H1 (cell line): ENCODE measurements around the gene KIF25. TPM values are rescaled to one million over a fixed set of nuclear protein-coding genes. Genes with fewer than 3 reads are reported as not detected.

Experiments
- CTCF ChIA-PET: fragments of 300-600 bp; sonication (Branson Sonifier 250); formaldehyde crosslinking; loops from one replicate; lab custom pipeline; 2021; ENCODE audit not compliant: partially characterized antibody; lab: Charles Lee
- POLR2A ChIA-PET: fragments of 300-600 bp; sonication (Branson Sonifier 250); formaldehyde crosslinking; loops from one replicate; lab custom pipeline; 2021; ENCODE audit warnings: inconsistent platforms; ENCODE audit not compliant: partially characterized antibody; lab: Charles Lee
- DNase-seq, 2 experiments: peaks; one replicate each; pipeline versions ENCODE4 v3.0.0 to v3.0.0-alpha.2; 2010 to 2022; ENCODE audit warnings: low spot score in 2 of 2, low read depth in 1 of 2, mixed read lengths in 1 of 2
- FAIRE-seq: peaks from 2 replicates; lab custom pipeline; 2011; peaks lifted over from hg19 to GRCh38; lab: Jason Lieb, UNC
- H2AFZ ChIP-seq: 2 replicates; pipeline ENCODE4 v1.8.1; 2012; ENCODE audit warnings: low read length, inconsistent platforms
- H2AK5ac ChIP-seq: 2 replicates; pipeline ENCODE4 v1.6.1; 2013; ENCODE audit warnings: low read depth, low read length
- H2BK120ac ChIP-seq: replicated peaks from 2 replicates; pipeline ENCODE3; 2013; ENCODE audit warnings: low read depth, low read length, inconsistent platforms
- H2BK12ac ChIP-seq: 2 replicates; pipeline ENCODE4 v1.6.1; 2013; ENCODE audit warnings: low read depth, low read length
- H2BK15ac ChIP-seq: 2 replicates; pipeline ENCODE4 v1.6.1; 2013; ENCODE audit warnings: low read length
- H2BK20ac ChIP-seq: 2 replicates; pipeline ENCODE4 v1.6.1; 2013; ENCODE audit warnings: low read length
- H2BK5ac ChIP-seq: 2 replicates; pipeline ENCODE4 v1.6.1; 2013; ENCODE audit warnings: low read depth, low read length
- H3K14ac ChIP-seq: 2 replicates; pipeline ENCODE4 v1.6.1; 2013; ENCODE audit warnings: inconsistent platforms; ENCODE audit not compliant: insufficient read length
- H3K18ac ChIP-seq: 2 replicates; pipeline ENCODE4 v1.6.1; 2013; ENCODE audit warnings: low read length; ENCODE audit errors: extremely low read depth
- H3K23ac ChIP-seq: 2 replicates; pipeline ENCODE4 v1.6.1; 2013; ENCODE audit warnings: inconsistent platforms; ENCODE audit not compliant: insufficient read length
- H3K23me2 ChIP-seq: 2 replicates; pipeline ENCODE4 v1.6.1; 2013; ENCODE audit warnings: low read depth, low read length
- H3K27ac ChIP-seq: 2 replicates; pipeline ENCODE4 v1.6.1; 2011; ENCODE audit warnings: low read depth, low read length, inconsistent platforms
- H3K27me3 ChIP-seq, 4 experiments: replicated peaks in 1 of 4; 1 replicate in 1 of 4; 2 replicates in 3 of 4; pipeline versions ENCODE4 v1.6.1 to v1.8.1; 2011 to 2013; ENCODE audit warnings: low read length in 3 of 4, mild to moderate bottlenecking in 3 of 4, inconsistent platforms in 2 of 4, mixed read lengths in 2 of 4, moderate library complexity in 1 of 4; ENCODE audit not compliant: control insufficient read depth in 3 of 4, insufficient read depth in 3 of 4; ENCODE audit errors: extremely low read depth in 1 of 4
- H3K36me3 ChIP-seq, 4 experiments: 2 replicates each; pipeline versions ENCODE4 v1.6.1 to v1.8.1; 2011 to 2013; ENCODE audit warnings: mild to moderate bottlenecking in 4 of 4, low read length in 3 of 4, moderate library complexity in 2 of 4, control low read depth in 1 of 4, inconsistent platforms in 1 of 4; ENCODE audit not compliant: insufficient read depth in 4 of 4, control insufficient read depth in 2 of 4
- H3K4ac ChIP-seq: replicated peaks from 2 replicates; pipeline ENCODE3; 2013; ENCODE audit warnings: low read length, low read depth, mixed read lengths, inconsistent platforms; ENCODE audit not compliant: insufficient read length
- H3K4me1 ChIP-seq, 4 experiments: replicated peaks in 1 of 4; 1 replicate in 1 of 4; 2 replicates in 3 of 4; pipeline versions ENCODE4 v1.6.1 to v1.8.1; 2011 to 2013; ENCODE audit warnings: low read length in 3 of 4, inconsistent platforms in 2 of 4, mixed read lengths in 1 of 4; ENCODE audit not compliant: insufficient read depth in 4 of 4, control insufficient read depth in 3 of 4
- H3K4me2 ChIP-seq, 2 experiments: 2 replicates each; pipeline versions ENCODE4 v1.6.1 to v1.8.1; 2011 to 2013; ENCODE audit warnings: low read depth in 2 of 2, low read length in 2 of 2, control low read depth in 1 of 2, inconsistent platforms in 1 of 2, mild to moderate bottlenecking in 1 of 2; ENCODE audit not compliant: insufficient read depth in 1 of 2
- H3K4me3 ChIP-seq, 4 experiments: fragments of 200-600, 300-600 bp in 1 of 4; sonication (generic), shearing (Covaris generic), sonication (Bioruptor Twin) in 1 of 4; 2 replicates each; pipeline versions ENCODE4 v1.5.1 to v1.8.1; 2011 to 2016; ENCODE audit warnings: low read length in 4 of 4, low read depth in 3 of 4, control low read depth in 2 of 4, inconsistent platforms in 2 of 4, mild to moderate bottlenecking in 2 of 4, mixed read lengths in 1 of 4, moderate library complexity in 1 of 4; ENCODE audit not compliant: insufficient read depth in 2 of 4; ENCODE audit errors: extremely low read depth in 1 of 4
- H3K56ac ChIP-seq: replicated peaks from 2 replicates; pipeline ENCODE3; 2013; ENCODE audit warnings: low read depth, mild to moderate bottlenecking, mixed read lengths, low read length, inconsistent platforms; ENCODE audit not compliant: insufficient read length
- H3K79me1 ChIP-seq: 2 replicates; pipeline ENCODE4 v1.6.1; 2013; ENCODE audit warnings: low read depth, low read length, control low read depth
- H3K79me2 ChIP-seq, 2 experiments: 2 replicates each; pipeline versions ENCODE4 v1.6.1 to v1.8.1; 2012 to 2013; ENCODE audit warnings: low read length in 2 of 2, mild to moderate bottlenecking in 2 of 2, inconsistent platforms in 1 of 2; ENCODE audit not compliant: insufficient read depth in 2 of 2, control insufficient read depth in 1 of 2
- H3K9ac ChIP-seq, 4 experiments: replicated peaks in 1 of 4; 1 replicate in 1 of 4; 2 replicates in 3 of 4; pipeline versions ENCODE4 v1.6.1 to v1.8.1; 2011 to 2013; ENCODE audit warnings: low read depth in 3 of 4, low read length in 3 of 4, control low read depth in 2 of 4, mild to moderate bottlenecking in 2 of 4, moderate library complexity in 2 of 4, inconsistent platforms in 1 of 4; ENCODE audit errors: extremely low read depth in 1 of 4
- H3K9me3 ChIP-seq, 2 experiments: 2 replicates each; pipeline versions ENCODE4 v1.6.1 to v1.8.1; 2012 to 2013; ENCODE audit warnings: mild to moderate bottlenecking in 2 of 2, moderate library complexity in 2 of 2, control low read depth in 1 of 2, inconsistent platforms in 1 of 2, low read depth in 1 of 2, low read length in 1 of 2, mixed read lengths in 1 of 2; ENCODE audit not compliant: insufficient read depth in 2 of 2
- H4K20me1 ChIP-seq, 2 experiments: replicated peaks in 1 of 2; 2 replicates each; pipeline versions ENCODE3 to v1.8.1; 2011 to 2013; ENCODE audit warnings: inconsistent platforms in 2 of 2, low read length in 2 of 2, mild to moderate bottlenecking in 1 of 2; ENCODE audit not compliant: insufficient read depth in 2 of 2, control insufficient read depth in 1 of 2
- H4K5ac ChIP-seq: 2 replicates; pipeline ENCODE4 v1.6.1; 2013; ENCODE audit warnings: low read length, low read depth, mixed read lengths, inconsistent platforms; ENCODE audit not compliant: insufficient read length
- H4K8ac ChIP-seq: 2 replicates; pipeline ENCODE4 v1.8.0; 2013; ENCODE audit warnings: mild to moderate bottlenecking, moderate library complexity, low read length, inconsistent platforms; ENCODE audit not compliant: insufficient read depth; ENCODE audit errors: extremely low read depth
- H4K91ac ChIP-seq: replicated peaks from 2 replicates; pipeline ENCODE3; 2013; ENCODE audit warnings: low read length, mixed read lengths, inconsistent platforms; ENCODE audit not compliant: insufficient read length
- BCL11A ChIP-seq, 2 experiments: IDR thresholded peaks; one replicate each; pipeline ENCODE4 v1.6.1; 2011; ENCODE audit warnings: low read depth in 2 of 2, low read length in 2 of 2, mild to moderate bottlenecking in 2 of 2
- CEBPB ChIP-seq: IDR thresholded peaks from 2 replicates; pipeline ENCODE4 v1.6.1; 2012; ENCODE audit warnings: low read depth, low read length
- HDAC6 ChIP-seq: IDR thresholded peaks from one replicate; pipeline ENCODE4 v1.7.1; 2012; ENCODE audit warnings: low read depth, mild to moderate bottlenecking, inconsistent platforms, low read length, moderate library complexity
- JUN ChIP-seq: IDR thresholded peaks from 2 replicates; pipeline ENCODE4 v1.6.1; 2011; ENCODE audit warnings: low read depth, mild to moderate bottlenecking, improper control_type of control experiment, low read length
- KDM5A ChIP-seq: fragments of 200-600 bp; IDR thresholded peaks from 2 replicates; pipeline ENCODE4 v1.7.1; 2012; ENCODE audit warnings: mild to moderate bottlenecking, low read length, inconsistent platforms, mixed read lengths
- MAFK ChIP-seq: IDR thresholded peaks from 2 replicates; pipeline ENCODE4 v1.6.1; 2012; ENCODE audit warnings: low read depth, mild to moderate bottlenecking, improper control_type of control experiment, low read length
- NANOG ChIP-seq: IDR thresholded peaks from 2 replicates; pipeline ENCODE4 v1.6.1; 2011; ENCODE audit warnings: low read length, low read depth, mild to moderate bottlenecking, inconsistent platforms; ENCODE audit not compliant: insufficient read depth, poor library complexity, severe bottlenecking
- PHF8 ChIP-seq: fragments of 200-600 bp; sonication (generic); conservative IDR thresholded peaks from 2 replicates; pipeline ENCODE4 v1.7.1; 2012; ENCODE audit warnings: low read depth, mild to moderate bottlenecking, inconsistent platforms, low read length, moderate library complexity
- RBBP5 ChIP-seq: IDR thresholded peaks from 2 replicates; pipeline ENCODE4 v1.7.1; 2012; ENCODE audit warnings: low read depth, mild to moderate bottlenecking, inconsistent platforms, low read length, moderate library complexity, borderline replicate concordance
- RNF2 ChIP-seq: fragments of 200-900, 300-1000 bp; sonication (generic); IDR thresholded peaks from 2 replicates; pipeline ENCODE4 v1.7.1; 2016; ENCODE audit warnings: borderline replicate concordance, low read depth, mild to moderate bottlenecking, antibody characterized with exemption, low read length; ENCODE audit not compliant: poor library complexity, severe bottlenecking; ENCODE audit errors: missing control alignments
- SIRT6 ChIP-seq: IDR thresholded peaks from one replicate; pipeline ENCODE4 v1.7.1; 2012; ENCODE audit warnings: low read length, inconsistent platforms
- SIX5 ChIP-seq: IDR thresholded peaks from 2 replicates; pipeline ENCODE4 v1.6.1; 2011; ENCODE audit warnings: mild to moderate bottlenecking, low read depth, low read length
- TAF1 ChIP-seq: IDR thresholded peaks from 2 replicates; pipeline ENCODE4 v1.6.1; 2011; ENCODE audit warnings: mild to moderate bottlenecking, low read depth, low read length
- WGBS, 2 experiments: shearing (Covaris generic) in 1 of 2; methylation state at CpG; one replicate each; pipeline versions ENCODE4 v1.1.6 to v1.1.7; 2013 to 2015; ENCODE audit warnings: low lambda C conversion rate in 2 of 2, mixed read lengths in 2 of 2, inconsistent platforms in 1 of 2, low coverage in 1 of 2, missing lambda C conversion rate in 1 of 2; ENCODE audit not compliant: insufficient replicate concordance in 2 of 2, insufficient coverage in 1 of 2, insufficient read length in 1 of 2; ENCODE audit errors: extremely low coverage in 1 of 2, missing lambda C conversion rate in 1 of 2; 5-methylcytosine and 5-hydroxymethylcytosine counted together
- polyA plus RNA-seq, 7 experiments: library from polyadenylated mRNA; depleted of rRNA in 3 of 7; stranded (reverse) in 5 of 7; unstranded in 2 of 7; fragments of >200 nt in 5 of 7; fragments of 200-250 nt in 2 of 7; gene quantifications; 1 replicate in 5 of 7; 2 replicates in 1 of 7; 4 replicates in 1 of 7; pipeline versions ENCODE4 v1.2.1 to v1.2.3, GENCODE V29; 2011 to 2013; ENCODE audit warnings: missing spikeins in 2 of 7, mixed read lengths in 2 of 7
- total RNA-seq: library from RNA; stranded (reverse); fragmentation: NEBNext Ultra II Directional; extraction: Animal tissue kit (Norgen Biotek cat#: 25700); gene quantifications from 2 replicates; pipeline ENCODE4 v1.2.1, GENCODE V29; 2021

Gene KIF25
- total and polyA plus RNA-seq, 2 of the 8 experiments (the other 6 are each of a cell fraction or from before 2014, with no cell fraction given): 1.5 to 2.0 TPM

DNA sequence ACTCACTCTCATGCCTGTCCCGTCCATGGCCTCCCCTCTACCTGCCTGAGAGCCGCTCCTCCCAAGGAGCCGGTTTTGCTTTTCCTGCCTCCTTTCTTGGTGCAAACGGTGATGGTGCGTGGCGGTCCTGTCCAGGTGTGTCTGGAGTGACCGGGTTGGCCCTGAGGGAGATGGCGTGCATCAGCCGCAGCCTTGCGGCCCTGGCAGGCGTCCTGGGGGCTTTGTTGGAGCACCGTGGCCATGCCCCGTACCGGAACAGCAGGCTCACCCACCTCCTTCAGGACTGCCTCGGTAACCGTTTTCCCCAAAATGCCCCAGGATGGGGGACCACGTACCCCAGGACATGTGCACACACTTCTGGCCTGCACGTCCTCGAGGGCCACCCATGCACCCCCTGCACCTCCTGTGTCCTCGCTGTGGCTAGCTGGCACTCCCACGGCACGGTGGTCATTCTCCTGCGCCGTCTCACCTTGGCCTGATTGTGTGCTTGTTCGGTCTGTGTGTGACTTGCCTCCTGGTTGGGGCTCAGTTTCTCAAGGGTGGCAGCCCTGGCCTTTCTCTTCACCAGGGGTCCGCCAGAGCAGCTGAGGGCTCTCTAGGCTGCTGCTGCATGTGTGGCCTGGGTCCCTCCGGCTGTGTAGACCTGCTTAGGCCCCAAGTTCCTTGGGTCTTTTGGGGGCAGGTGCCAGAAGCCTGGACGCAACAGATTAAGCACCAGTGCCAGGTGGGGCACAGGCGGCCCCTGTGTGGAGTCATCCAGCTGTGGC is 45.1 kb downstream of the KIF25 start:
- H3K27me3 ChIP-seq: no peaks in the 10 kb centered on the region
- H3K23me2 ChIP-seq: no peaks in the 10 kb centered on the region
- H3K27ac ChIP-seq: no peak overlapping the region
- no peak overlapping the region for H2BK120ac ChIP-seq
- FAIRE-seq: no peak
- H3K4me3 ChIP-seq: no peak overlapping the region
- H3K14ac ChIP-seq: no peak overlapping the region
- ChIA-PET CTCF (interaction anchor here (0.6 to 2.1 kb wide), 5 partner anchors 17 to 277 kb away, joined by 3 to 8 read pairs (median 3); partner anchors contain the start of gene DACT2), POLR2A (interaction anchor here (0.9 kb wide), 1 partner anchor 194 kb away, joined by 3 read pairs; no protein-coding TSS in a partner anchor)
- H2BK20ac ChIP-seq: no peak overlapping the region
- WGBS, 2 experiments: 91% methylated on average over 29 of the region's 29 CpGs; no CpG with 5 or more reads in 1 of the 2 experiments
- no peak overlapping the region for H3K4ac ChIP-seq
- H4K5ac ChIP-seq: no peak overlapping the region
- H3K4me1 ChIP-seq: no peaks in the 10 kb centered on the region
- H3K79me1 ChIP-seq: no peaks in the 10 kb centered on the region
- H3K56ac ChIP-seq: no peak overlapping the region
- H2BK12ac ChIP-seq: no peak overlapping the region
- no peak overlapping the region for H2AK5ac ChIP-seq
- DNase-seq: no peak
- no peak overlapping the region for H2AFZ ChIP-seq
- no peaks in the 10 kb centered on the region for H4K20me1 ChIP-seq
- no peak overlapping the region for H3K18ac ChIP-seq
- H3K9ac ChIP-seq: no peak overlapping the region
- H2BK15ac ChIP-seq: no peak overlapping the region
- H4K91ac ChIP-seq: peak overlapping the region; percentile 59
- H3K4me2 ChIP-seq: no peak overlapping the region
- no peak overlapping the region; the same call in 1 of the 2 replicates for H4K8ac ChIP-seq
- H2BK5ac ChIP-seq: no peak overlapping the region
- no peaks in the 10 kb centered on the region for H3K79me2 ChIP-seq
- peaks cover 0 to 2% (median 0%) of the 10 kb centered on the region in 4 experiments; a peak in 2 of 8 replicates for H3K36me3 ChIP-seq
- peaks cover 30 to 42% of the 10 kb centered on the region in 2 experiments for H3K9me3 ChIP-seq
- no peak overlapping the region for H3K23ac ChIP-seq
- TF ChIP-seq MAFK (no peak), CEBPB (no peak), SIRT6 (no peak), BCL11A (IDR thresholded peaks at IDR 0.05; ENCODE audit: low read depth in 2 of 2, low read length in 2 of 2) (no peak), RNF2 (no peak), PHF8 (no peak), RBBP5 (no peak), HDAC6 (no peak), KDM5A (no peak), JUN (no peak), TAF1 (no peak), NANOG (no peak), SIX5 (no peak)
